K562 (cell line): ENCODE measurements around the gene IGSF21. TPM values are rescaled to one million over a fixed set of nuclear protein-coding genes. Genes with fewer than 3 reads are reported as not detected.

ENCODE experiments used
- ATAC-seq: fragments of 200-7000 bp; cut with Tn5 transposase; 3 replicates; pipeline ENCODE4 v1.9.1; 2020; ENCODE audit warnings: moderate library complexity
- BruUV-seq: library from RNA; stranded (reverse); fragments of 400-500 nt; replicated peaks from 2 replicates; lab custom pipeline; 2021; lab: Mats Ljungman, UMichigan
- CTCF ChIA-PET: fragments of 300-600 bp; formaldehyde crosslinking; extraction: SDS; loops from one replicate; lab custom pipeline; 2021; ENCODE audit warnings: low intra/inter-chr PET ratio; lab: Yijun Ruan, JAX
- POLR2A ChIA-PET: fragments of 300-600, 350-650 bp; sonication (Branson Sonifier 250); formaldehyde crosslinking; extraction: SDS; loops from one replicate; lab custom pipeline; 2021; ENCODE audit warnings: antibody characterized with exemption, inconsistent platforms; lab: Yijun Ruan, JAX
- DNase-seq, 4 experiments: peaks; one replicate each; pipeline versions ENCODE4 v3.0.0 to v3.0.0-alpha.2; 2011 to 2018; ENCODE audit warnings: low spot score in 3 of 4, mixed read lengths in 3 of 4; ENCODE audit errors: extremely low read depth in 1 of 4
- FAIRE-seq: peaks from 2 replicates; lab custom pipeline; 2011; peaks lifted over from hg19 to GRCh38; lab: Jason Lieb, UNC
- H2AFZ ChIP-seq: 2 replicates; pipeline ENCODE4 v1.6.0; 2011; ENCODE audit warnings: low read depth, low read length, control low read depth, inconsistent platforms
- H3K27ac ChIP-seq: fragments of 200-600 bp; 3 replicates; pipeline ENCODE4 v1.8.0; 2011; ENCODE audit warnings: low read depth, mild to moderate bottlenecking, control low read depth, inconsistent platforms, low read length, moderate library complexity, mixed read lengths; ENCODE audit errors: extremely low read depth
- H3K27me3 ChIP-seq, 2 experiments: fragments of 300-600 bp in 1 of 2; 2 replicates in 1 of 2; 3 replicates in 1 of 2; pipeline versions ENCODE4 v1.6.0 to v1.8.0; 2011; ENCODE audit warnings: inconsistent platforms in 2 of 2, low read length in 2 of 2, mild to moderate bottlenecking in 1 of 2, mixed read lengths in 1 of 2, moderate library complexity in 1 of 2; ENCODE audit not compliant: control insufficient read depth in 2 of 2, insufficient read depth in 2 of 2
- H3K36me3 ChIP-seq: fragments of 300-600 bp; 3 replicates; pipeline ENCODE4 v1.8.0; 2011; ENCODE audit warnings: mild to moderate bottlenecking, low read length, inconsistent platforms; ENCODE audit not compliant: control insufficient read depth, insufficient read depth
- H3K4me1 ChIP-seq, 2 experiments: fragments of 200-600 bp in 1 of 2; replicated peaks in 1 of 2; 2 replicates in 1 of 2; 3 replicates in 1 of 2; pipeline versions ENCODE4 v1.5.1 to v1.8.0; 2011; ENCODE audit warnings: inconsistent platforms in 2 of 2, low read length in 2 of 2, mild to moderate bottlenecking in 1 of 2, mixed read lengths in 1 of 2, moderate library complexity in 1 of 2; ENCODE audit not compliant: control insufficient read depth in 2 of 2, insufficient read depth in 2 of 2
- H3K4me2 ChIP-seq: 2 replicates; pipeline ENCODE4 v1.6.1; 2011; ENCODE audit warnings: low read length, control low read depth, inconsistent platforms, mixed read lengths; ENCODE audit not compliant: insufficient read depth
- H3K4me3 ChIP-seq: fragments of 200-600 bp; sonication (generic), shearing (Covaris generic); 2 replicates; pipeline ENCODE4 v1.5.1; 2016; ENCODE audit warnings: control low read depth, inconsistent platforms
- H3K79me2 ChIP-seq: fragments of 200-600 bp; 3 replicates; pipeline ENCODE4 v1.8.0; 2011; ENCODE audit warnings: low read length, inconsistent platforms; ENCODE audit not compliant: control insufficient read depth, insufficient read depth
- H3K9ac ChIP-seq, 2 experiments: 2 replicates each; pipeline versions ENCODE4 v1.6.0 to v1.6.1; 2011; ENCODE audit warnings: low read depth in 2 of 2, low read length in 2 of 2, control low read depth in 1 of 2, inconsistent platforms in 1 of 2, mild to moderate bottlenecking in 1 of 2, mixed read lengths in 1 of 2; ENCODE audit not compliant: insufficient read depth in 1 of 2
- H3K9me1 ChIP-seq: one replicate; pipeline ENCODE4 v1.6.0; 2011; ENCODE audit warnings: inconsistent platforms, mild to moderate bottlenecking, low read length, moderate library complexity; ENCODE audit not compliant: control insufficient read depth, insufficient read depth
- H3K9me3 ChIP-seq: replicated peaks from 2 replicates; pipeline ENCODE4 v1.5.1; 2011; ENCODE audit warnings: low read depth, low read length, inconsistent platforms; ENCODE audit not compliant: control insufficient read depth, insufficient read depth
- H4K20me1 ChIP-seq: replicated peaks from 2 replicates; pipeline ENCODE4 v1.6.1; 2011; ENCODE audit warnings: low read length, inconsistent platforms, mixed read lengths; ENCODE audit not compliant: control insufficient read depth, insufficient read depth
- NCOR1 ChIP-seq: fragments of 450-650 bp; IDR thresholded peaks from 2 replicates; pipeline ENCODE4 v1.6.1; 2016; ENCODE audit warnings: mild to moderate bottlenecking, moderate library complexity
- NFIC ChIP-seq: fragments of 450-650 bp; IDR thresholded peaks from 2 replicates; pipeline ENCODE4 v1.6.1; 2017; ENCODE audit warnings: mild to moderate bottlenecking, inconsistent platforms
- SRF ChIP-seq, 2 experiments: fragments of 250-450, 450-650 bp in 1 of 2; sonication (Bioruptor Pico) in 1 of 2; sonication (generic) in 1 of 2; formaldehyde crosslinking; IDR thresholded peaks; 2 replicates each; pipeline versions ENCODE4 v1.5.0 to v1.5.1; 2020 to 2022; ENCODE audit warnings: mild to moderate bottlenecking in 1 of 2, missing genetic modification reagents in 1 of 2
- ZNF699 ChIP-seq: fragments of 250-450 bp; sonication (Bioruptor Pico); IDR thresholded peaks from 2 replicates; pipeline ENCODE4 v1.8.0; 2021; ENCODE audit warnings: mild to moderate bottlenecking, moderate library complexity; ENCODE audit not compliant: insufficient replicate concordance
- WGBS: fragments of 100-300 bp; shearing (Covaris generic); methylation state at CpG from one replicate; pipeline ENCODE4 v1.1.6; 2016; ENCODE audit warnings: low coverage, mixed read lengths; ENCODE audit not compliant: insufficient coverage; ENCODE audit errors: missing lambda C conversion rate; 5-methylcytosine and 5-hydroxymethylcytosine counted together
- in situ Hi-C: fragments of 300-500 bp; cut with MboI; formaldehyde crosslinking; loops from 4 replicates; pipeline ENCODE4 v1.15.0; 2018; ENCODE audit warnings: inconsistent platforms, mixed read lengths
- intact Hi-C: fragments of 100-400 bp; cut with micrococcal nuclease; formaldehyde crosslinking; loops from 2 replicates; pipeline ENCODE4 v1.14.2; 2022
- polyA plus RNA-seq, 8 experiments: library from polyadenylated mRNA; depleted of rRNA in 4 of 8; stranded (reverse) in 5 of 8; unstranded in 3 of 8; fragments of >200 nt; fragmentation: Nextera tagmentation in 2 of 8; fragmentation: Illumina TruSeq in 1 of 8; extraction: Ambion mirVana in 2 of 8; extraction: Trizol in 1 of 8; gene quantifications; 2 replicates each; pipeline versions ENCODE4 v1.2.1 to v1.2.3, GENCODE V29; 2011 to 2014; ENCODE audit warnings: inconsistent platforms in 1 of 8, missing spikeins in 1 of 8
- total RNA-seq, 7 experiments: library from RNA; depleted of rRNA in 6 of 7; stranded (reverse); fragments of >200 nt in 6 of 7; fragmentation: Illumina TruSeq in 2 of 7; extraction: Trizol in 2 of 7; gene quantifications; 2 replicates each; pipeline versions ENCODE4 v1.2.1 to v1.2.3, GENCODE V29; 2011 to 2021; ENCODE audit warnings: low replicate concordance in 1 of 7
- TF ChIP-seq, protein P1 (sequence below), 2 experiments: fragments of 450-650 bp; IDR thresholded peaks; 2 replicates each; pipeline ENCODE4 v1.6.1; 2016
- TF ChIP-seq, protein P2 (sequence below), 2 experiments: IDR thresholded peaks in 1 of 2; conservative IDR thresholded peaks in 1 of 2; 2 replicates each; pipeline ENCODE4 v1.6.1; 2016; ENCODE audit warnings: low read depth in 2 of 2, mild to moderate bottlenecking in 1 of 2, missing compliant biosample characterization in 1 of 2, missing genetic modification characterization in 1 of 2, moderate library complexity in 1 of 2

IGSF21 gene
- total and polyA plus RNA-seq, 9 of the 15 experiments (the other 6 are each of a cell fraction or from before 2014, with no cell fraction given) = not detected

DNA sequence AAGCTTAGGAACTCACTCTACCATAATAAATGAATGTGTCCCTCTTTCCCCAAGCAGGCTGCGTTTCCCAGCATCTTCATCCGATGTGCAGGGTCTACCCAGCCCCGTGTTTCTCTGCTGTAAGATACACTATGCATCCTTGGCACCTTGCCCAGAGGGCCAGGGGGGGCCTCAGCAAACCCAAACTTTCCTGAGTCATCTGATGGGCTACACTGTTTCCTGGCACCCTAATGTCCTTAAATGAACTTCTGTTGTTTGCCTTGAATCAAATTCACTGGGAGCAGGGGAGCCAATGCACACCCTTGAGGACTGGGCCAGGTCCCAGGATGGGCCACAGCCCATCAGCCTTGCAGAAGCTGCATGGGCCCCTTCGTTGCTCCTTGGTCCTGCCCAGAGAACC lies 145.5 kb downstream of the IGSF21 start:
- DNase-seq (no peak), ATAC-seq (no peak), FAIRE-seq (no peak)
- POLR2A ChIA-PET = no interaction called here
- Histone ChIP-seq H4K20me1 (no peaks in the 10 kb centered on the region), H3K9me3 (no peaks in the 10 kb centered on the region), H3K9me1 (peaks cover 4% of the 10 kb centered on the region), H3K27me3 (no peaks in the 10 kb centered on the region; a peak in 1 of 5 replicates), H3K79me2 (no peaks in the 10 kb centered on the region), H3K36me3 (no peaks in the 10 kb centered on the region), H2AFZ (no peak overlapping the region), H3K9ac (no peak overlapping the region), H3K27ac (no peak overlapping the region), H3K4me2 (no peak overlapping the region), H3K4me1 (no peaks in the 10 kb centered on the region), H3K4me3 (no peak overlapping the region)
- 0% methylated on average over 4 of the region's 4 CpGs for WGBS
- in situ Hi-C loops (no loop called here), intact Hi-C loops (no loop called here)
- CTCF ChIA-PET = no interaction called here
- no TSS peak for BruUV-seq
- TF ChIP-seq, protein P1, sequence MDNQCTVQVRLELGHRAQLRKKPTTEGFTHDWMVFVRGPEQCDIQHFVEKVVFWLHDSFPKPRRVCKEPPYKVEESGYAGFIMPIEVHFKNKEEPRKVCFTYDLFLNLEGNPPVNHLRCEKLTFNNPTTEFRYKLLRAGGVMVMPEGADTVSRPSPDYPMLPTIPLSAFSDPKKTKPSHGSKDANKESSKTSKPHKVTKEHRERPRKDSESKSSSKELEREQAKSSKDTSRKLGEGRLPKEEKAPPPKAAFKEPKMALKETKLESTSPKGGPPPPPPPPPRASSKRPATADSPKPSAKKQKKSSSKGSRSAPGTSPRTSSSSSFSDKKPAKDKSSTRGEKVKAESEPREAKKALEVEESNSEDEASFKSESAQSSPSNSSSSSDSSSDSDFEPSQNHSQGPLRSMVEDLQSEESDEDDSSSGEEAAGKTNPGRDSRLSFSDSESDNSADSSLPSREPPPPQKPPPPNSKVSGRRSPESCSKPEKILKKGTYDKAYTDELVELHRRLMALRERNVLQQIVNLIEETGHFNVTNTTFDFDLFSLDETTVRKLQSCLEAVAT (IDR thresholded peaks at IDR 0.05) = no peak
- TF ChIP-seq ZNF699 (CRISPR knock-in tag) = no peak
- TF ChIP-seq, protein P2, sequence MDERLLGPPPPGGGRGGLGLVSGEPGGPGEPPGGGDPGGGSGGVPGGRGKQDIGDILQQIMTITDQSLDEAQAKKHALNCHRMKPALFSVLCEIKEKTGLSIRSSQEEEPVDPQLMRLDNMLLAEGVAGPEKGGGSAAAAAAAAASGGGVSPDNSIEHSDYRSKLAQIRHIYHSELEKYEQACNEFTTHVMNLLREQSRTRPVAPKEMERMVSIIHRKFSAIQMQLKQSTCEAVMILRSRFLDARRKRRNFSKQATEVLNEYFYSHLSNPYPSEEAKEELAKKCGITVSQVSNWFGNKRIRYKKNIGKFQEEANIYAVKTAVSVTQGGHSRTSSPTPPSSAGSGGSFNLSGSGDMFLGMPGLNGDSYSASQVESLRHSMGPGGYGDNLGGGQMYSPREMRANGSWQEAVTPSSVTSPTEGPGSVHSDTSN (CRISPR knock-in tag; IDR thresholded peaks at IDR 0.05; ENCODE audit: low read depth) = no peak
- TF ChIP-seq, protein P2 (tag; conservative IDR thresholded peaks at IDR 0.05; ENCODE audit: low read depth) = no peak
- no peak for TF ChIP-seq SRF (CRISPR knock-in tag; IDR thresholded peaks at IDR 0.05)
- peak; percentile 36; the same call in 1 of the 2 replicates for TF ChIP-seq NFIC
- no peak for TF ChIP-seq NCOR1
